Adipose tissue (tissue), 3 donors: Measurements from ENCODE around the gene TNFSF13B. TPM values are rescaled to one million over a fixed set of nuclear protein-coding genes. Genes with fewer than 3 reads are reported as not detected.
"Not testable (repeated sequence)": the region's sequence is repeated elsewhere in the genome, so short reads cannot be mapped to it uniquely, and the experiment has no call there.

ENCODE experiments used
- H3K27ac ChIP-seq: one replicate; pipeline ENCODE4 v1.5.1; 2013; ENCODE audit warnings: low read depth, low read length
- WGBS, 3 donors: extraction: QIAGEN DNeasy Blood & Tissue Kit; methylation state at CpG; one replicate each; pipeline ENCODE4 v1.1.7; 2013; 5-methylcytosine and 5-hydroxymethylcytosine counted together
- polyA plus RNA-seq, 3 donors: library from polyadenylated mRNA; stranded (reverse); fragments of 200-250 nt; gene quantifications; one replicate each; pipeline ENCODE4 v1.2.3, GENCODE V29; 2013
- donor health status: healthy with polysubstance abuse.
- donor health status: Bipolar disorder and iron deficiency.
- donor health status: healthy.

The TNFSF13B gene
- 10 to 100 TPM in 1 of 3 donors, 1 to 10 TPM in 1, under 1 TPM in 1; 0.62 to 17.1 (median 6.2) TPM for polyA plus RNA-seq

- peak within 1 kb of the TSS; percentile 65 for H3K27ac ChIP-seq
- WGBS, 3 donors, result 3% methylated on average over 16 of the region's 16 CpGs
These were observed at the start of gene TNFSF13B for GRCh38 chr13:108269601-108270328. Gene TNFSF13B, plus strand, starts transcription at chr13:108269718. Its CDS starts 178 bp downstream, at chr13:108269896.

GRCh38 chr13:108220041-108220440 lies 49.5 kb upstream of the TNFSF13B start:
- 21 to 45% (median 41%) methylated on average over 1 of the region's 1 CpG for WGBS, 3 donors
- H3K27ac ChIP-seq, result no peak overlapping the region

GRCh38 chr13:108223687-108224503 lies 45.6 kb upstream of the TNFSF13B start:
- 79 to 84% (median 81%) methylated on average over 7 of the region's 7 CpGs for WGBS, 3 donors
- H3K27ac ChIP-seq, result no peak overlapping the region

- WGBS, 3 donors, result 38 to 69% (median 55%) methylated on average over 1 of the region's 1 CpG
These were observed 44.1 kb upstream of the TNFSF13B start for GRCh38 chr13:108225440-108225839.

GRCh38 chr13:108226184-108226583 lies 43.3 kb upstream of the TNFSF13B start:
- 11 to 14% (median 11%) methylated on average over 1 of the region's 1 CpG for WGBS, 3 donors

More at GRCh38 chr13:108225440-108225839, 44.1 kb upstream of the TNFSF13B start:
- no peak overlapping the region for H3K27ac ChIP-seq

GRCh38 chr13:108227651-108228272 lies 41.8 kb upstream of the TNFSF13B start:
- no peak overlapping the region for H3K27ac ChIP-seq
- 65 to 93% (median 83%) methylated on average over 1 of the region's 1 CpG for WGBS, 3 donors

More at GRCh38 chr13:108226184-108226583, 43.3 kb upstream of the TNFSF13B start:
- H3K27ac ChIP-seq, result no peak overlapping the region

DNA sequence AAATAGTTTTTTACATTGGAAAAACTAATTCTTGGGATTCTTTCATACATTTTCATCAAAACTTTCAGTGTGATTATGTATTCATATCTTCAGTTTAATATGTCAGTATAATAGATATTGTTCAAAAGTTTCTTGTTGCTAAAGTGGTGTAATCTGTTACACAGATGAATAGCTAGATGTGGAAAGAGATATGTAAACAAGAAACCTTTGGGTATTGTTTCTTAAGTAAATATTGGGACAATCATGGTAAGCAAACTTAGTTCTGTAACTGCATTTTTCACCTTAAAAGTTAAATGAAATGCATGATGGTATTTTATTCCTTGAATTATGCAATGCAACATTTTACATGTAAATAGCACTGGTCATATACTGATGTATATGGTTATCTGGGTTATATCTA lies 39.1 kb upstream of the TNFSF13B start:
- H3K27ac ChIP-seq, result no peak overlapping the region

GRCh38 chr13:108249150-108249549 lies 20.4 kb upstream of the TNFSF13B start:
- no peak overlapping the region for H3K27ac ChIP-seq
- 71 to 74% (median 72%) methylated on average over 4 of the region's 4 CpGs for WGBS, 3 donors

GRCh38 chr13:108257248-108257647 lies 12.3 kb upstream of the TNFSF13B start:
- H3K27ac ChIP-seq, result no peak overlapping the region
- WGBS, 3 donors, result 37 to 76% (median 64%) methylated on average over 2 of the region's 2 CpGs

- 84 to 95% (median 85%) methylated on average over 9 of the region's 9 CpGs for WGBS, 3 donors
- H3K27ac ChIP-seq, result no peak overlapping the region
These were observed 5.7 kb upstream of the TNFSF13B start for GRCh38 chr13:108263621-108264355.

DNA sequence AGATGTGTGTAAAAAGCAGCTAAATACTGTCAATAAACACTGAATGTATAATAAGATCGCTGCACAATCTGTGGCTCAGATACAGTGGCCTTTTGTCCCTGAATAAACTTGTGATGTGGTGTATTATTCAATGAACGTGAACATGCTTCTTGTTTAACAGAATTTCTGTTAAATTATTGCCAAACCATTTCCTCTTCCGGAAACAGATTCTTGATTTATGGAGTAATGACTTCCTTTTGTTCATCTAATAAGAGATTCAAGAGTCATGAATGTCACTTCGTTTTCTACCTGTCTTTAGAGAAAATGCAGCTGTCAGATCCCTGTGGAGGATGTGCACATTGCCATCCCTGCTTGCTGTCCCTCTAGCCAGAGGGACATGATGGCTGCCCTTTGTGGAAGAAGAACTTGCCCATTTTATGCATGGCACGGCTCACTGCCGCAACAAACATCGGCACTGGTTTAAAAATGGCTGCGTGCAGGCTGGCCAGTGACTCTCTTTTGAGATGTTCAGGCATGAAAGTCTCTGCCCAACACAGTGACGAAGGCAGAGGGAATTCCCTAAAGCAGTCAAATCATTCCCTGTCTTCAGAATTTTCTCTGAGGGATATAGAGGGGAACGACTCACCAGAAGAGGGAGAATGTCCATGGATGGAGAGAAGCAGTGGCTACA lies 3.1 kb upstream of the TNFSF13B start:
- no peak overlapping the region for H3K27ac ChIP-seq

DNA sequence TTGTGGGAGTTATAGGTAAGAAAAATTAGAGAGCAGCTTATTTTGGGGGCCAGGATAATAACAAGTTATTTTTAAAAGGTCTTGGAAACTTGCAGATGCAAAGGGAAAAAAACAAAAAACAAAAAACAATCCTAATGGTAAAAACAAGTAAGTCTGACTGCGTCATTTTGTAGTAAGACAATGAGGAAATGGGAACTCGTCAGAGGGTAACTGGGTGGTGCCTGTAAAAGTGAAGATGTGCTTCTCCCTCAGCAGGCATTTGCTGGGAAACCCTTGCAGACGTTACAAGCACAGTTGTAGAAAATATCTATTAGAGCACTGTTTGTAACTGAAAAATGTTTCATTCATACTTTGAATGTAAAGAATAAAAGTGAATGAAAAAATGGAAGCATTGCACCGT lies 2.2 kb upstream of the TNFSF13B start:
- H3K27ac ChIP-seq, result no peak overlapping the region
- WGBS, 3 donors, result 61 to 90% (median 66%) methylated on average over 4 of the region's 4 CpGs

More for the DNA sequence above, 3.1 kb upstream of the TNFSF13B start:
- WGBS, 3 donors, result 46 to 73% (median 54%) methylated on average over 10 of the region's 10 CpGs

- H3K27ac ChIP-seq, result not testable (repeated sequence)
- WGBS, 3 donors, result 93 to 96% (median 96%) methylated on average over 3 of the region's 3 CpGs
These were observed 1.7 kb upstream of the TNFSF13B start for GRCh38 chr13:108267855-108268254.

- H3K27ac ChIP-seq, result peak overlapping the region; percentile 33
- 55 to 66% (median 66%) methylated on average over 4 of the region's 4 CpGs for WGBS, 3 donors
These were observed 929 bp upstream of the TNFSF13B start for GRCh38 chr13:108268466-108269112.

DNA sequence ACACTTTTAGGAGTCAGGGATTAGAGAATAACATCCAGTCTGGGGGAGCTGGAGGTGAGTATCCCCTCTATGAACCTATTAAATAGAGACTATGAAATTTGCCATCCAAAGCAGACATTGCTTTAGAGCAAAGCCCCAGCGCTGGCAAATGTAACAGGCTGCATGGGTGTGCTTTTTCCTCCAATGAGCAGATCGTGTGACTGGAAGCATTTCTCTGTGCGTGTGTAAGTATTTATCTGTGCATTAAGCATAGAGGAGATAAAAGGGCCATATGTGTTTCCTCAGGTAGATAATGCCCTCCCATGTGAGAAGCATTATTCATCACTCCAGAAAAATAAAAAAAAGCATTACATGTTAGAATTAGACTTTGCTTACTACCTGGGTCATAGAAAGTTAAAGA lies 924 bp downstream of the TNFSF13B start:
- WGBS, 3 donors, result 17 to 24% (median 20%) methylated on average over 3 of the region's 3 CpGs
- H3K27ac ChIP-seq, result no peak overlapping the region

GRCh38 chr13:108272333-108272732 lies 2.8 kb downstream of the TNFSF13B start:
- H3K27ac ChIP-seq, result no peak overlapping the region

GRCh38 chr13:108273429-108274118 lies 4.1 kb downstream of the TNFSF13B start:
- WGBS, 3 donors, result 84 to 91% (median 90%) methylated on average over 5 of the region's 5 CpGs
- no peak overlapping the region for H3K27ac ChIP-seq
